Right hindlimb (tissue), 1 donor: Measurements from ENCODE around the gene FLRT3.

Source experiments
- DNase-seq: peaks from one replicate; pipeline ENCODE4 v3.0.0-alpha.2; 2018

Gene FLRT3

DNA sequence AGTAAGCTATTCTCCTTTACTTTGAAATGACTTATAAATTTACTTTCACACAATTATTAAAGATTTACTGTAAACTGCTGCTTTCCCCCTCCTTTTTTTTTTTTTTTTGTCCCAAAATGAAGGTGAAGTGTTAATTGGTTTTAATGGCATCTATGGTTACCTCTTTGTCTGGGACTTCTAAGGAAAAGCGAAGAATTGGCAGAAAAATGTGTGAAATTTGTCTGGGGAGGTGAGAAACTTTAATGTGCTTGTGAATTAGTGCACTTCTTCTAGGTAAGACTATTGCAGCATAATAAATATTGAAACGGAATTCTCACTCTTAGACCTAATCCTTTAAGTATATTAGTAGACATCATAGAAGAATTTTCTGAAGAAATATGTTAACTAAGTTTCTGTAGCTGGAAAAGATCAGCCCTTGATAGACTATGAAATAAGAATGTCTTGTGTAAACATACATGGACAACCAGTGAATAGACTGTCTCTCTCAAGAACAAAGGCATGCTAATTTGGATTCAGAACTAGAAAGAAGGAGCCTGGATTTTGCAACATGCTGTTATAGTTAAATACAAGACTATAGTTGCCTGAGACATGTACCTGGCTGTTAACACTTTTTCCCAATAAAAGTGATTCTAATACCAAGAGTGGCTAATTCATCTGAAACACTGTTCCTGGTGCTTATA lies 23.9 kb downstream of the FLRT3 start:
- DNase-seq, result no peak

- DNase-seq, result no peak
These were observed 25.4 kb downstream of the FLRT3 start for GRCh38 chr20:14312001-14312400.

DNA sequence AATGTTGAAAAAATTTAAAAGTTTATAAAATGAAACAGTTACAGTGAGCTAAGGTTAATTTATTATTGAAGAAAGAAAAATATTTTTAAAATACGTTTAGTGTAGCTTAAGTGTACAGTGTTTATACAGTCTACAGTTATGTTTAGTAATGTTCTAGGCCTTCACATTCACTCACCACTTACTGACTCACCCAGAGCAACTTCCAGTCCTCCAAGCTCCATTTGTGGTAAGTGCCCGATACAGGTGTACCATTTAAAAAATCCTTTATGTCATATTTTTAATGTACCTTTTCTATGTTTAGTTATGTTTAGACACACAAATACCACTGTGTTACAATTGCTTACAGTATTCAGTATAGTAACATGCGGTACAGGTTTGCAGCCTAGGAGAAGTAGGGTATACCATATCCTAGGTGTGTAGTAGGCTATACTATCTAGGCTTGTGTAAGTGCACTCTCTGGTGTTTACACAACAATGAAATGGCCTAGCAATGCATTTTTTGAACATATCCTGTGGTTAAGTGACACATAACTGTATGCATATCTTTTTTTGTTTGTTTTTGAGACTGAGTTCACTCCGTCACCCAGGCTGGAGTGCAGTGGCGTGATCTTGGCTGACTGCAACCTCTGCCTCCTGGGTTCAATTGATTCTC lies 26.3 kb downstream of the FLRT3 start:
- DNase-seq, result no peak

- no peak for DNase-seq
These were observed 29.5 kb downstream of the FLRT3 start for GRCh38 chr20:14307956-14308355.

GRCh38 chr20:14304472-14304871 lies 32.9 kb downstream of the FLRT3 start:
- no peak for DNase-seq

DNA sequence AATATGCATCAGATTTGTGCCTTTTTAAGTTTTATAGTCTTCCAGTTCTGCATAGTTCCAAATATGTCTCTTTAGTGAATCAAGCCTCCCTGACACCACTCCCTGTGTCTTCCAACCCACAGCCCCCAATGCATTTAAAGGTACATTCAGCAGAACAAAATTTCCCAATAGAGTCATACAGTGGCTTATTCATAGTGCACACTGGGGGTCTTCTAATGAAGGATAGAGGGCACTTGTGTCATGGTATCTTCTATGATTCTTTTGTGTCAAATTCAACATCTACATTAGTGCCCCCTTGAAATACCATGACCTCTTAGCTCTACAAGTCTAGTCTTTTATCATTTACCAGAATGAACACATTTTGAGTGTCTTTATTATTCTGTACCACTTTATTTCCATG lies 33.8 kb downstream of the FLRT3 start:
- no peak for DNase-seq

GRCh38 chr20:14303106-14303505 lies 34.3 kb downstream of the FLRT3 start:
- DNase-seq, result no peak

DNA sequence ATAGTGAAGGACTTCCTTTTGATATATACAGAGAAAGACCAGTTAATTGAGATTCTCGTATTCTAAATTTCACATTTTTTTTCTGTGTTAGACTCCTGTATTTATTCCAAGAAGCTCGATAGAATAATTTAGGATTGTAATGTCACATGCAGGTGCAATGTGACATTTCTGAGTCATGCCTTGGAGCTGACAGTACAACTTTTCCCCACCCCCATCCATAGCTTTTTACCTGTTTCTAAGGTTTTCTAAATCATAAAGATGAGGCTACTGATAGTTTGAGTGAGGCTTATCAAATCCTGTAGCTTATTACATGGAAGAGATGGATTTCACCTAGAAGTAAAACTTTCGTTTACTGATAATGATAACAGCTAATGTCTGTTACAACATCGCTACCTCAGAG lies 37.6 kb downstream of the FLRT3 start:
- no peak for DNase-seq

GRCh38 chr20:14295770-14296309 lies 41.6 kb downstream of the FLRT3 start:
- DNase-seq, result no peak

DNA sequence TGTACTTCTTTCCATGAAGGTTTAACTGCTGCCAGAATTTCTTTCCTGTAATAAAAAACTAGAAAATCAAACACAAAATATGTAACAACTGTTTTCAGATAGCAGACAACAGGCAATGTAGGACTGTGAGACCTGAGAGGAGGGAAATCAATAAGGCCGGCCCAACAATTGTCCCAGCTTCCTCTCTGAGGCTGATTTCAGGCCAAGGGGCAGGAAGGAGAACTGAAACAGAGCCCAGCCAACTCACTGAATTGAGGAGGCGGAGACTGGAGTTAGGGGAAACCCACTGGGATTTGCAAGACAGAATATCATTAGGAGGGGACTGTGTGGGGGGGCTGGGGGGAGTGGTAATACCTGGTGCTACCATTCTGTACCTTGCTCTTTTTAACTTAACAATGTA lies 42.2 kb downstream of the FLRT3 start:
- peak; percentile 27 for DNase-seq

GRCh38 chr20:14291502-14291901 lies 45.9 kb downstream of the FLRT3 start:
- no peak for DNase-seq

DNA sequence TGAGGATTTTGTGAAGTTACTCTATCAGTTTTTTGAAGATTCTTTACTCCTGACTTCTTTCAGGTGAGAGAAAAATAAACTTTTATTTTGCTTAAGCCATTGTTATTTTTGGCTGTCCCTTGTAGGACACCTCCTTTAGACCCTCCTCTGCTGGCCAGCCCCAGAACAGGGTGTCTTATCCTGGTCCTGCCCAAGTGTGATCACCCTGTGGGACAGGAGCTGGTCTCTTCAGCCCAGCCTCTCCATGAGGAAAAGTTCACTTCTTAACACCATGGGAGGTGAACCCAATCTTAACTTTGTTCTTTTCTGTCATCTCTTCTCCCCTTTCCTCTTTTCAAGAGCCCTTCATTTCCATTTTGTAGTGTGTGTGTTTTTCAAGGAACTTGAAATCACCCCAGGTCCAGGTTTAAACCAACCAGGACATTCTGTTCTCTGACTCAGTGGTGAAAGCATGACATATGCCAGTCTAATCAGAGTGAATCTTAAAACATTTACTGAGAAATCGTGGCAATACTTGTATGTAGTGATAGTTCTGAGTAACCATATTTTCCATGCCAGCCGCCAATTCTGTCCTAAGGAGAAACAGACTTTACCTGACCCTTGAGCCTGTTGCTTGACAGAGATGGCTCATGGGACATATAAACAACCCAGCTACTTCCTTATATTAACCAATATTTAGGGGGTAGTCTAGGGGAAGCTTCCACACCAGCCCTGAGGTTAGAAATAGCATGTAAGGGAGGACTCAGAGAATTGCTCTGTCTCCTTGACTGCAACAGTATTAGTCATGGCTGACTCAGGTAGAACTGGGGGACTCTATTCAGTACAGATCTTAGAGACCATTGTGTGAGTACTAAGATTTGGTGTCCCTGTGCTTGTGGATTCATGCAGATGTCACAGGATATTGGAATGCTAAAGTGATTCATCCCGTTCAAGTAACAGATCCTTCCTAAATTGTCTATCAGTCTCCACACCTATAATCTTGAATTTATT lies 48.8 kb downstream of the FLRT3 start:
- no peak for DNase-seq

DNA sequence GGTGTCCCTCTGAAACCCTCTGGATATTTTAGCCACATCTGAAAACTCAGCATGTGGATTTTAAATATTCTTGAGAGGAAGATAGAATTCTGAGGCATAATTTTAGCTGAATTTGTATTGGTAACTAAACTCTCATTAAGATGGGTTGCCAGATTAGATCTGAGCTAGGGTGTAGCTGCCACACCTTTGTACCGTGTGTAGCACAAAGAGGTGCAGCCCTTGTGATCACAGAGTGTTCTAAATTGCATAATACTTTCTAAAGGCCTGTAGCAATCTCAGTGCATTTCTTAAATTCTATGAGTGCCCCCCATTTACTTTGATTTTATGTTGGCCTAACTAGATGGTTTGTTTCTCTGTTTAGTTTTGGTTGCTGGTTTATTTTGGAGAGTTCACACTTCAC lies 53.0 kb downstream of the FLRT3 start:
- no peak for DNase-seq

- no peak for DNase-seq
These were observed 55.3 kb downstream of the FLRT3 start for GRCh38 chr20:14282140-14282539.
